ENCODE results near the gene BLTP3B.

DNA sequence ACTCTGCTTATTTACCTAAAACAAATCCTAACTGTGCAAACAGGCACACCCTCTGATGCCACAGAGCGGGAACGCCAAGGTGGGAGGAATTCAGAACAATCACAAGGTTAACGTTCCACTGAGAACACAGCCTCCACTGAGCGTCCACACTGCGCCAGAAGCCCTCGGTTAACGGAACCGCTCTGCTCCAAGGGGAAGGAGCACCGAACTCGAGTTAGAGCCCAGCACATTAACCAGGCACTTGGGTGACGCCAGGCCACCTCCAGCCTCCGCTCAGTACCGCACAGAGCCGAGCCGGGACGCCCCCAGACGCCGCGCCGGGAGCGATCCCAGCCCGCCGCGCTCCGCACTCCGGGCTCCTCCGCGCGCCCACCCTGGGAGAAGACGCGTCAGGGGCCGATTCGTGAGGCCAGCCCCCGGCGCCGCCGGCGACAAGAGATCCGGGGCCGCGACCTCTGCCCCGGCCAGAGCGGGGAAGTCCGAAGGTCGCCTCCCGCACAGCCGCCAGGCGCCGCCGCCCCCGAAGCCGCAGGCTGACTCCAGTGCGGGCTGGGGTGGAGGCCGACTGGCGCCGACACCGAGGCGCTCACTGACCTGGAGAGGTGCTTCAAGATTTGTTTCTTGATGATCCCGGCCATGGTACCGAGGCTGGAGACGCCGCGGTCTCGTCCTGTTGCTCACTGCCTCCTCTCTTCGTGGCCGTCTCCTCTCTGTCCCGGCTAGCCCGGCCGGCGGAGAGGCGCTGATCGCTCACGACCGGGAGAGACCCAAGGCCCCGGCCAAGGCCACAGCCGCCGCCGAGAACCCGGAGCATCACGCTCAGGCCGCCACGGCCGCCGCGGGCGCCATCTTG lies 450 bp downstream of the BLTP3B start:
- TF ChIP-seq GATA3 (IDR thresholded peaks at IDR 0.05; ENCODE audit: low read depth, low read length): no peak
- no peak for TF ChIP-seq GATA2 (IDR thresholded peaks at IDR 0.05; ENCODE audit: low read depth, low read length)
